OCI-LY1 (cell line): Measurements from ENCODE around the gene KIF23.
A peak's percentile ranks its signal among the peaks of the same experiment; 100 is the strongest.

Experiments used
- H2AFZ ChIP-seq: fragments of 200-600 bp; sonication (generic), shearing (Covaris generic); 2 replicates; pipeline ENCODE4 v1.6.0; 2014; ENCODE audit warnings: antibody characterized with exemption, mild to moderate bottlenecking, low read length
- H3F3A ChIP-seq: fragments of 200-600 bp; sonication (generic), shearing (Covaris generic); 2 replicates; pipeline ENCODE4 v1.6.0; 2014; ENCODE audit warnings: mild to moderate bottlenecking, antibody characterized with exemption, low read length, moderate library complexity; ENCODE audit not compliant: insufficient read depth
- H3K27ac ChIP-seq: fragments of 200-600 bp; sonication (generic); 2 replicates; pipeline ENCODE4 v1.5.1; 2014; ENCODE audit warnings: low read length, mixed run types, mild to moderate bottlenecking, low read depth; ENCODE audit not compliant: poor library complexity, severe bottlenecking
- H3K27me3 ChIP-seq: fragments of 200-600 bp; sonication (generic); 2 replicates; pipeline ENCODE4 v1.6.0; 2014; ENCODE audit warnings: antibody characterized with exemption, mild to moderate bottlenecking, low read length, moderate library complexity; ENCODE audit not compliant: insufficient read depth
- H3K36me3 ChIP-seq: fragments of 200-600 bp; sonication (generic); 2 replicates; pipeline ENCODE4 v1.6.1; 2014; ENCODE audit warnings: mild to moderate bottlenecking, antibody characterized with exemption, low read length, moderate library complexity, mixed read lengths; ENCODE audit not compliant: insufficient read depth
- H3K4me1 ChIP-seq: fragments of 200-600 bp; sonication (generic); 2 replicates; pipeline ENCODE4 v1.5.1; 2014; ENCODE audit warnings: mild to moderate bottlenecking, low read length, moderate library complexity; ENCODE audit not compliant: insufficient read depth, severe bottlenecking
- H3K4me2 ChIP-seq: fragments of 200-600 bp; sonication (generic), shearing (Covaris generic); 2 replicates; pipeline ENCODE4 v1.6.1; 2014; ENCODE audit warnings: low read length
- H3K4me3 ChIP-seq: fragments of 200-600 bp; sonication (generic); 2 replicates; pipeline ENCODE4 v1.5.1; 2014; ENCODE audit warnings: low read length, low read depth, mild to moderate bottlenecking, mixed read lengths; ENCODE audit not compliant: poor library complexity, severe bottlenecking
- H3K79me2 ChIP-seq: fragments of 200-600 bp; shearing (Covaris generic); 2 replicates; pipeline ENCODE4 v1.6.1; 2016; ENCODE audit warnings: mixed run types, low read length, mixed read lengths; ENCODE audit not compliant: insufficient read depth
- H3K9ac ChIP-seq: fragments of 200-600 bp; sonication (generic), shearing (Covaris generic); 2 replicates; pipeline ENCODE4 v1.6.1; 2014; ENCODE audit warnings: mild to moderate bottlenecking, low read length, mixed read lengths
- H3K9me2 ChIP-seq: fragments of 200-600 bp; sonication (generic), shearing (Covaris generic); 2 replicates; pipeline ENCODE4 v1.6.1; 2014; ENCODE audit warnings: low read depth, mild to moderate bottlenecking, low read length, mixed read lengths
- H3K9me3 ChIP-seq: fragments of 200-600 bp; shearing (Covaris generic); 2 replicates; pipeline ENCODE4 v1.6.1; 2014; ENCODE audit warnings: low read length, mixed read lengths
- H4K20me1 ChIP-seq: fragments of 200-600 bp; sonication (generic), shearing (Covaris generic); 2 replicates; pipeline ENCODE4 v1.6.0; 2016; ENCODE audit warnings: mild to moderate bottlenecking, low read length; ENCODE audit not compliant: insufficient read depth
- CTCF ChIP-seq: fragments of 200-600 bp; sonication (generic), shearing (Covaris generic); IDR thresholded peaks from 2 replicates; pipeline ENCODE4 v1.5.1; 2017; ENCODE audit warnings: mild to moderate bottlenecking, antibody characterized with exemption, low read length, moderate library complexity, mixed read lengths
- EZH2 ChIP-seq: fragments of 200-600 bp; sonication (generic), shearing (Covaris generic); IDR thresholded peaks from 2 replicates; pipeline ENCODE4 v1.8.0; 2017; ENCODE audit warnings: borderline replicate concordance, mixed run types, mild to moderate bottlenecking, antibody characterized with exemption, low read length, moderate library complexity, mixed read lengths

Gene KIF23

GRCh38 chr15:69463182-69463756 lies 49.1 kb downstream of the KIF23 start:
- H3K9me3 ChIP-seq = no peaks in the 10 kb centered on the region
- H3F3A ChIP-seq = no peaks in the 10 kb centered on the region
- no peaks in the 10 kb centered on the region for H4K20me1 ChIP-seq
- no peaks in the 10 kb centered on the region for H3K79me2 ChIP-seq
- H2AFZ ChIP-seq = peak overlapping the region; percentile 56; the same call in 1 of the 2 replicates
- H3K27me3 ChIP-seq = 0 out of 2 replicates have a peak, but pooled peaks cover 8% of the 10 kb centered on the region
- peak overlapping the region; percentile 79 for H3K4me2 ChIP-seq
- TF ChIP-seq CTCF = no peak
- no peak for TF ChIP-seq EZH2
- peak overlapping the region; percentile 74 for H3K9ac ChIP-seq
- peaks cover 25% of the 10 kb centered on the region for H3K4me1 ChIP-seq
- H3K36me3 ChIP-seq = no peaks in the 10 kb centered on the region
- no peaks in the 10 kb centered on the region for H3K9me2 ChIP-seq
- H3K27ac ChIP-seq = no peak overlapping the region
- peak overlapping the region; percentile 64 for H3K4me3 ChIP-seq

GRCh38 chr15:69465253-69465652 lies 51.1 kb downstream of the KIF23 start:
- H3K9ac ChIP-seq = no peak overlapping the region
- peaks cover 30% of the 10 kb centered on the region for H3K4me1 ChIP-seq
- H3K27me3 ChIP-seq = 0 out of 2 replicates have a peak, but pooled peaks cover 8% of the 10 kb centered on the region
- H3K4me3 ChIP-seq = no peak overlapping the region
- no peaks in the 10 kb centered on the region for H3K79me2 ChIP-seq
- no peaks in the 10 kb centered on the region for H3K9me3 ChIP-seq
- no peaks in the 10 kb centered on the region for H3K9me2 ChIP-seq
- H3K36me3 ChIP-seq = no peaks in the 10 kb centered on the region
- H3K4me2 ChIP-seq = no peak overlapping the region
- H3F3A ChIP-seq = no peaks in the 10 kb centered on the region
- no peaks in the 10 kb centered on the region for H4K20me1 ChIP-seq
- no peak overlapping the region for H2AFZ ChIP-seq
- no peak overlapping the region for H3K27ac ChIP-seq
- TF ChIP-seq EZH2 = no peak
- TF ChIP-seq CTCF = no peak

GRCh38 chr15:69466733-69467132 lies 52.6 kb downstream of the KIF23 start:
- H3K4me1 ChIP-seq = peaks cover 30% of the 10 kb centered on the region

More at GRCh38 chr15:69466733-69467132, 52.6 kb downstream of the KIF23 start:
- H3K4me2 ChIP-seq = no peak overlapping the region
- no peak overlapping the region for H3K9ac ChIP-seq
- no peaks in the 10 kb centered on the region for H3K9me3 ChIP-seq
- no peaks in the 10 kb centered on the region for H3K36me3 ChIP-seq
- no peak overlapping the region for H3K27ac ChIP-seq
- no peak overlapping the region for H2AFZ ChIP-seq
- H3K79me2 ChIP-seq = no peaks in the 10 kb centered on the region
- TF ChIP-seq EZH2 (no peak), CTCF (no peak)
- H3K9me2 ChIP-seq = no peaks in the 10 kb centered on the region
- H3K4me3 ChIP-seq = no peak overlapping the region
- H3K27me3 ChIP-seq = 0 out of 2 replicates have a peak, but pooled peaks cover 8% of the 10 kb centered on the region
- H3F3A ChIP-seq = no peaks in the 10 kb centered on the region
- no peaks in the 10 kb centered on the region for H4K20me1 ChIP-seq
